Measurements from ENCODE around the gene IQGAP3. TPM values are rescaled to one million over a fixed set of nuclear protein-coding genes. Genes with fewer than 3 reads are reported as not detected.
A peak's percentile ranks its signal among the peaks of the same experiment; 100 is the strongest.

Gene IQGAP3
- total RNA-seq, 2 donors from 2014 or later = 13.6 to 57.9 TPM

- H3K36me3 ChIP-seq = no peaks in the 10 kb centered on the region
- no peak overlapping the region for H3K9ac ChIP-seq (ENCODE audit: low read depth in 2 of 2, low read length in 2 of 2)
- H3K4me1 ChIP-seq = no peaks in the 10 kb centered on the region
- DNase-seq = no peak
- intact Hi-C loops (cut with DNase I) = no loop called here
- no peaks in the 10 kb centered on the region for H3K27me3 ChIP-seq
- H3K27ac ChIP-seq = no peak overlapping the region
- TF ChIP-seq CTCF (IDR thresholded peaks at IDR 0.05) = no peak
- H3K4me3 ChIP-seq = no peak overlapping the region
- no peaks in the 10 kb centered on the region for H3K9me3 ChIP-seq
Measured at GRCh38 chr1:156592910-156593660, 20.7 kb upstream of the IQGAP3 start.

- Histone ChIP-seq H3K4me3 (peak overlapping the region; percentile 56), H3K36me3 (no peaks in the 10 kb centered on the region), H3K27ac (peak overlapping the region; percentile 84), H3K27me3 (no peaks in the 10 kb centered on the region), H3K9me3 (no peaks in the 10 kb centered on the region), H3K4me1 (no peaks in the 10 kb centered on the region), H3K9ac (ENCODE audit: low read depth in 2 of 2, low read length in 2 of 2) (peak overlapping the region; percentile 72 to 89)
- intact Hi-C loops (cut with DNase I) = no loop called here
- no peak for DNase-seq
- TF ChIP-seq CTCF (IDR thresholded peaks at IDR 0.05) = no peak
Measured at GRCh38 chr1:156592158-156592909, 20.0 kb upstream of the IQGAP3 start.

GRCh38 chr1:156591432-156592157, 19.2 kb upstream of the IQGAP3 start, which contains the start of gene NAXE:
TSS of gene NAXE (plus strand) at chr1:156591776. CDS start at chr1:156591805, 29 bp downstream.
- peak within 1 kb of the TSS; percentile 72 to 93 for H3K9ac ChIP-seq (ENCODE audit: low read depth in 2 of 2, low read length in 2 of 2)
- H3K36me3 ChIP-seq = no peaks in the 10 kb centered on the region
- H3K4me3 ChIP-seq = peak within 1 kb of the TSS; percentile 56
- no peak for TF ChIP-seq CTCF (IDR thresholded peaks at IDR 0.05)
- intact Hi-C loops (cut with DNase I) = no loop called here
- peak; percentile 80 for DNase-seq
- no peaks in the 10 kb centered on the region for H3K27me3 ChIP-seq
- peak within 1 kb of the TSS; percentile 84 for H3K27ac ChIP-seq
- no peaks in the 10 kb centered on the region for H3K4me1 ChIP-seq
- H3K9me3 ChIP-seq = no peaks in the 10 kb centered on the region

- no peak for TF ChIP-seq CTCF (IDR thresholded peaks at IDR 0.05)
- peak overlapping the region; percentile 84 for H3K27ac ChIP-seq
- H3K4me3 ChIP-seq = peak overlapping the region; percentile 56
- no peaks in the 10 kb centered on the region for H3K9me3 ChIP-seq
- H3K36me3 ChIP-seq = no peaks in the 10 kb centered on the region
- DNase-seq = no peak
- H3K27me3 ChIP-seq = no peaks in the 10 kb centered on the region
- intact Hi-C loops (cut with DNase I) = no loop called here
- H3K9ac ChIP-seq (ENCODE audit: low read depth in 2 of 2, low read length in 2 of 2) = peak overlapping the region; percentile 72 to 93
- H3K4me1 ChIP-seq = no peaks in the 10 kb centered on the region
Measured at GRCh38 chr1:156591181-156591431, 18.7 kb upstream of the IQGAP3 start.

DNA sequence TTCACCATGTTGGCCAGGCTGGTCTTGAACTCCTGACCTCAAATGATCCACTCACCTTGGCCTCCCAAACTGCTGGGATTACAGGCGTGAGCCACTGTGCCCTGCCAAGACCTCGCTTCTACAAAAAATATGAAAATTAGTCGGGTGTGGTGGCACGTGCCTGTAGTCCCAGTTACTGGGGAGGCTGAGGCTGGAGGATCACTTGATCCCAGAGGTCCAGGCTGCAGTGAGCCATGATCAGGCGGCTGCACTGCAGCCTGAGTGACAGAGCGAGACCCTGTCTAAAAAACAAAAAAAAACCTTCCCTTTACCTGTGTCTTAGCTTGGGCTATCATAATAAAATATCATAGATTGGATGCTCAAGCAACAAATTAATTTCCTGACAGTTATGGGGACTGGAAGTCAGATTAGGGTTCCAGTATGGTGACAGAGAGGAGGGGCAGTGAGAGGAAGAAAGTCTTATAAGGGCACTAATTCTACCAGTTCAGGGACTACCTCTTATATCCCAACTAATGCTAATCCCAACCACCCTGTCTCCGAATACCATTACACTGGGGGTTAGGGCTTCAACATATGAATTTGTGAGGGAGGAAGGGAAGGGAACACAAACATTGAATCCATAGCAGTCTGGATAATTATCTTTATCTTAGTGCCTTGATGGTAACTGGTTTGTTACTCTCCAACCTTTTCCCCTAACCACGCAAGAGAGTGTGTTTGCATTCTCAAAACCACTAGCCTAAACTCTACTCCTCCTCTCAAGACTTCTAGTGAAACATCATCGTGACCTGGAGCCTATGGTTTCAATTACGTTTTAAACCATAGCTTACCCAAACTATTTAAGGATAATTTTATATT, 18.2 kb upstream of the IQGAP3 start:
- H3K4me1 ChIP-seq = no peaks in the 10 kb centered on the region
- H3K9ac ChIP-seq (ENCODE audit: low read depth in 2 of 2, low read length in 2 of 2) = peak overlapping the region; percentile 72 to 93
- TF ChIP-seq CTCF (IDR thresholded peaks at IDR 0.05) = no peak
- intact Hi-C loops (cut with DNase I) = no loop called here
- H3K4me3 ChIP-seq = peak overlapping the region; percentile 56
- no peaks in the 10 kb centered on the region for H3K36me3 ChIP-seq
- H3K27ac ChIP-seq = peak overlapping the region; percentile 84
- DNase-seq = no peak
- H3K9me3 ChIP-seq = no peaks in the 10 kb centered on the region
- H3K27me3 ChIP-seq = no peaks in the 10 kb centered on the region
